Stimulated activated CD4-positive, alpha-beta T cell treated with anti-CD3 and anti-CD28 coated beads, TNF-alpha, amount 100 ng/mL, for 1 hour (primary cell): ENCODE data around the gene ELL.
A peak's percentile ranks its signal among the peaks of the same experiment; 100 is the strongest.
"Not testable (repeated sequence)": the region's sequence is repeated elsewhere in the genome, so short reads cannot be mapped to it uniquely, and the experiment has no call there.

ENCODE experiments used
- DNase-seq, 3 donors: peaks; one replicate each; pipeline ENCODE4 v3.0.0-alpha.2; 2020; ENCODE audit warnings: low read depth in 3 of 3, low spot score in 1 of 3

ELL gene

DNA sequence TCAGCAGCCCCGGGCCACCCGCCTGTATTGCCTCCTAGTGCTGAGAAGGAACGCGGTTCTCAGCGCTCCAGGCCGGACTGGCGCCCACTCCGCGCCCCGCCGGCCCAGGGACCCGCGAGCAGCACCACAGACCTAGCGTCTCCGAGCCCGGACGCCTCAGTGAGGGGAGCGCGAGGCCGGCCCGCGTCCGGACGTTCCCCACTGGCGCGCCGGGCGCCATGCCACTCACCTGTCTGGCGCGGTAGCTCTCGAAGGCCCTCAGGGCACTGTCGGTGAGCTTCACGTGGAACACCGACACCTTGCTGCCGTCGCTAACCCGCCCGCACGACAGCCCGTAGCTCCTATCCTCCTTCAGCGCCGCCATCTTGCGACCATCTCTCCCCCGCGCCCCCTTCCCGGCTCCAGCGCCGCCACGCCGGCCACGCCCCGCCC lies at the start of gene ELL:
ELL (minus strand) TSS at position 379 of the 432 bp plus-strand sequence; CDS start at position 364, 15 bp downstream.
- no peak for DNase-seq

DNA sequence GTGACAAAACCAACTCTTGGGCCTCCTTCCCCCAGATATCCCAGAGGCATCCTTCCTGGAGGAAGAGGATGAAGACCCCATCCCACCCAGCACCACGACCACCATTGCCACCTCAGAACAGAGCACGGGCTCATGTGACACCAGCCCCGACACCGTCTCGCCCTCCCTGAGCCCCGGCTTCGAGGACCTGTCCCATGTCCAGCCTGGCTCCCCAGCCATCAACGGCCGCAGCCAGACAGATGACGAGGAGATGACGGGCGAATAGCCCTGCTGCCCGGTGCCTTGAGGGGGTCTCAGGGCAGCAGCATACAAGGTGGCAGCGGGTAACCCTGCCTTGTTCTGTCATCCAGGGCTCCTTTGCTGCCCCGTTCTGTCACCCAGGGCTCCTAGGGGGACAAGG lies 46.5 kb upstream of the ELL start:
- DNase-seq, result no peak

DNA sequence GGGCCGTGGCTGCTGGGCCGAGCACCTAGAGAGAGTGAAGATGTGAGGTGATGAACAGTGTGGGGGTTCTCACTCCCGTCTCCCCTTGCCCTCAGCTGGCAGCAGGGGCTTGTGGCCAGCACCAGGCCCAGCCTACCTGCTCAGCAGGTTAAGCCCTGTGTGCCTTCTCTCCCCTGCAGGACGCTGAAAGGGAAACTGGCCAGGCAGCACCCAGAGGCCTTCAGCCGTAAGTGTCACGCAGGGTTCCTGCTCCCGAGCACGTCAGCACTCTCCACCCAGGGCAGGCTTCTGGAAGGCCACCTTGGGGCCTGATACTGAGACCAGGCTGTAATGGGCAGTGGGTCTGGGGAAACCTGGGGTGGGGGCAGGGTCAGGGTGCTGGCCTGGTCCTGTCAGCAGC lies 45.1 kb upstream of the ELL start:
- DNase-seq, result no peak

DNA sequence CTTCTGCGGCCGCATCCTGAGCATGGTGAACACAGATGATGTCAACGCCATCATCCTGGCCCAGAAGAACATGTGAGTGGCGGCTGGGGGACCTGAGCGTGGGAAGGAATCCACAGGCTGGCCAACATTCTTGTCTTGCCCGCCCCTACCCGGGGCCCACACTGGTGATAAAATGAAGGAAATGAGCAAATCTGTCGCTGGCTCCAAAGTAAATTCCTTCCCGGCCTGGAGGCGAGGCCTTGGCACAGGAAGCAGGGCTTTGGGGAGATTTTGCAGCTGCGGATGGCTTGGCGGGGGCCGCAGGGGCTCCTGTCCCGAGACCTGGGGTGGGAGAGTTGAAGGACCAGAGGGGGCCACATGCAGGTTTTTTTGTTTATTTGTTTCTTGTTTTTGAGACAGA lies 40.2 kb upstream of the ELL start:
- no peak for DNase-seq

DNA sequence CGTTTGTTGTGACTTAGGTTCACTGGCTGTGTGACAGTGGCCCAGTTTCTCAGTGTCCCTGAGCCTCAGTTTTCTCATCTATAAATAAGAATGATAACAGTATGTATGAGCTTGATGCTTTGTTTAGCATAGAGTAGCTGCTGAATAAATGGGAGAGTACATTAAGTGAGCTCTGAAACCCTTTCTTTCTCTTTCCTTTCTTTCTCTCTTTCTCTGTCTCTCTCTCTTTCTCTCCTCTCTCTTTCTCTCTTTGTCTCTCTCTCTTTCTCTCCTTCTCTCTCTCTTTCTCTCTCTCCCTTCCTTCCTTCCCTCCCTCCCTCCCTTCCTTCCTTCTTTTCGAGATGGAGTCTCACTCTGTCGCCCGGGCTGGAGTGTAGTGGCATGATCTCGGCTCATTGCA lies 37.8 kb upstream of the ELL start:
- no peak for DNase-seq

DNA sequence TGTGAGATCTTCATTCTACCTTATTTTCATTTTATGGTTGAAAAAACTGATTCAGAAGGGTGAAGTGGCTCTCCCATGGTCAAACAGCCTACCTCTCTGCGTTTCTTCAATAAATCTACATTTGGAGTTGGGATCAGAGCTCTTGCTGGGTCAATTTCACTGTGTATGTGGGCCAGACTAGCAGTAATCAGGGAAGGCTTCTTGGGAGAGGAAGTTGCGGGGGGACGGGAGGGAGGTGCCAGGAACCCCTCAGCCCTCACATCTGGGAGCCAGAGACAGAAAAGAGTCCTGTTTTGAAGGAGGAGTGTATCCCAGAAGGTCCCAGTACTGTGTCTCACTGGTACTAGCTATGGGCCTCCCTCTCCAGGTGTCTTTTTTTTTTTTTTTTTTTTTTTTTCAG lies 36.7 kb upstream of the ELL start:
- DNase-seq, result no peak

DNA sequence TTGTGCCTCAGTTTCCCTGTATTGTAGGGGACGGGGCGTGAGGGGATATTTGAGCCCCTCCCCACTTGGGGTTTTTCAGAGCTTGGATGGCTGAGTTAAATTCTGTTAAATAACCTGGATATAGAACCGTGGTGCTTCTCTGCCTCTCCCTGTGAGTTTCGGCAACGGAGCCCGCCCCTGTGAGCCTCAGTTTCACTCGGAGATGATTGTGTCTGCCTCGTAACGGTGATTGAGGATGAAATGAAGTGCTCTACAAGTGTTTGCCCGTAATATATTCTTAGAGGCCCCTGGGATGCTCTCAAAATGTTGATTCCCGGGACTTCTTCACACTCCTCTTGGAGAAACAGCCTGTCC lies 36.3 kb upstream of the ELL start:
- no peak for DNase-seq

DNA sequence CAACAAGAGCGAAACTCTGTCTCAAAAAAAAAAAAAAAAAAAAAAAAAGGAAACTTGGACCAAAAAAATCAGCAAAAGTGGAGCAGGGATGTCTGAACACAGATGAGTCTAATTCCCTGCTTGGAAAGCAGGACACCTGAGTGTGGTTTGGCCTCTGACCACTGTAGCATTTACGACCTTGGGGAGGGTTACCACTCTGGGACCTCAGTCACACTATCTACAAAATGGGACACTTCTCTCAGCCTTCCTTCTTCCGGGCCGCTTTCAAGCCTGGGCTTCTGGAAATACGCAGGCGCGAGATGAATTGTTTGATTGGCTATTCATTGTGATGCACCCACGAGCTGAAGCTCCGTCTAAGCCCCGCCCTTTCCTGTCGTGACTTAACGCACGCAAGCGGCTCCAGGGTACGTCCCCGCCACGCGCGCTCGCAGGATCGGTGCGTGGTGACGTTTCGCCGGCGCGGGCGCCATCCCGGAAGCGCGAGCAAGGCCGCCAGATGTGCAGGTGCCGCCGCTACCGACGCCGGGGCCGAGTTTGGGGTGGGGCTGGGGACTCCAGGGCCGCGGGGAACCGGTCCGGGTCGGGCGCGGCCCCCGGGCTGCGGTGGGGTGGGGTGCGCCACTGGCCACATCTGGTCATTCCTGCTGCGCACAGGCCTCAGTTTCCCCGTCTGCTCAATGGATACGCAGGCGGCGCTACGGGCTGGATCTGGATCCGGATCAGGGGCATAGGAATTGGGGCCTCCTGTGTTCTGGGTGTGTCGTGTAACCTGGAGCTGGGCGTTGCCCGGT lies 35.7 kb upstream of the ELL start, which contains the start of gene KXD1:
KXD1 (plus strand) TSS at position 460 of the 791 bp plus-strand sequence. CDS start 4,187 bp downstream, outside the sequence.
- DNase-seq, result peak; percentile 90 to 96 (median 94)

DNA sequence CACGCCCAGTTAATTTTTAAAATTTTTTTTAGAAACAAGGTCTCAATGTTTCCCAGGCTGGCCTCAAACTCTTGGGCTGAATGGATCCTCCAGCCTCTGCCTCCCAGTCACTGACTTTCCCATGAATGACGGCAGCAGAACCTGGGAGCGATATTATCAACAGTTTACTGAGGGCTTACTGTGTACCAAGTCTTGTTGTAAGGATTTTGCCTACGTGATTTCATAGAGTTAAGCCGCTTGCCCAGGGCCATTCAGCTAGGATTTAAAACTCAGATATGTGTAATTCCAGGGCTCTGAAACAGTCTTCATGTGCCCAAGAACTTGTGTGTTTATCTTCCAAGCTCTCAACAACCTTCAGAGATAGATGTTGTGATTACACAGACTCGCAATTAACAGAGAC lies 29.8 kb upstream of the ELL start:
- no peak for DNase-seq

DNA sequence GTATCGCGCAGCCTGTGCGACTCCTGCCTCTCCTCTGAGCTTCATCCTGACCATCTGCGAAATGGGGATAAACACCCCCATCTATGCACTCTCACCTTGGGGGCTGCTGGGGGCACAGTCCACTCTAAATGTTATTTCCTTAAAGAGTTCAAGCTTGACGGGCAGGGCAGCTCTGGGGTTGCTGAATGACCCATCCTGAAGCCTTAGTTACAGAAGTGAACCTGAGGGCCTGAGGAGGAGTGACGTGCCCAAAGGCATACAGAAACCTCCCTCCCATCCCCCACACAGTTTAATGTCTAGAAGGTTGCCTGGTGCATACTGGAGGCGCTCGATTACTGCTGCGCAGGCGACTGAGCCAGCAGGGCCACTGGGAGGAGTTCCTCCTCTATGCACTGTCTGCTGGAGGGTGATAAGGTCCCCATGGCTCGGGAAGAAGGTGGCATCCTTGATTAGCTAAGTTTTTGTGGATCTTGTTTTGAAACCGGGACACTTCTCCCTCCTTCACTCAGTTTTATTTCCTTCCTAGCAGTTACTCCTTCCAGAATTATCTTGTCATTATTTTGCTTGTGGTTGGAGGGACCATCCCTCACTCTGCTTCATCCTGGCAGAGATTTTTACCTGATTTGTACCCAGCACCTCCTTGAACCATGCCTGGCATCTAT lies 22.1 kb upstream of the ELL start:
- peak; percentile 37 to 60 (median 40) for DNase-seq

DNA sequence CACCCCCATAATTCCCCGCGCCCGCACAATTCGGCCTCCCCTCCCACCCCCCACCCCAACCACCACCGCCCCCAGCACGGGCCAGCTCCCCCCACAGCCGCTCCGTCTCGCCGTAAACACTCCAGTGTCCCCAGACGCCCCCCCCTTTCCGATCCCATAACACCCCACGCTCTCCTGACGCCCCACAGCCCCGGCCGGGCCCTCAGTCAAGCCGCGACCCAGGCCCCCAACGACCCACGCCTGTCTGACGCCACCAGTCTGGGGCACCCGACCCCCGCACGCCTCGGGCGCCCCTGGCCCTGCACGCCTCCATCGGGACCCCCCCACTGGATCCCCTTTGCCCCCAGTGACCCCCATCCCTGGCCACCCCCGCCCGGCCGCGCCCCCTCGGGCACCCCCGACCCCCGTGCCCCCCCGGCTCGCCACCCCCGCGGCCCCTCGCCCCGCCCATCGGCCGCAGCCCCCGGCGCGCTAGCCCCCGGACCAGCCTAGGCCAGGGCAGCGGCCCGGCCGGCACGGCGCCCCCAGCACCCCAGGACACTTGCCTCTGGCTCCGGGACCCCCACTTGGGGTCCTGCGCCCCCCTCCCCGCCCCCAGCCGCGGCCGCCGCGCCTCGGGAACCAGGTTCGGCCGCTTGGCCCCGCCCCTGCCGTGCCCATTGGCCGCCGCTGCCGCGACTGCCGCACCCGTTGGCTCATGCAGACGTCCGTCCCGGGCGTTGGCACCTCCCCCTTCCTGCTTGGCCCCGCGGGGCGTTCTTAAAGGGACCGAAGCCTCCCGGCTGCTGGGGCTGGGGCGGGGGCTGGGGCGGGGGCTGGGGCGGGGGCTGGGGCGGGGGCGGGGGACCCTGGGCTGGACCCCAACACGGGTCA lies 21.3 kb upstream of the ELL start, which contains the start of gene FKBP8:
FKBP8 (minus strand) TSS at position 633 of the 873 bp plus-strand sequence. CDS start 1,603 bp downstream, outside the sequence.
- peak; percentile 82 to 94 (median 90) for DNase-seq

DNA sequence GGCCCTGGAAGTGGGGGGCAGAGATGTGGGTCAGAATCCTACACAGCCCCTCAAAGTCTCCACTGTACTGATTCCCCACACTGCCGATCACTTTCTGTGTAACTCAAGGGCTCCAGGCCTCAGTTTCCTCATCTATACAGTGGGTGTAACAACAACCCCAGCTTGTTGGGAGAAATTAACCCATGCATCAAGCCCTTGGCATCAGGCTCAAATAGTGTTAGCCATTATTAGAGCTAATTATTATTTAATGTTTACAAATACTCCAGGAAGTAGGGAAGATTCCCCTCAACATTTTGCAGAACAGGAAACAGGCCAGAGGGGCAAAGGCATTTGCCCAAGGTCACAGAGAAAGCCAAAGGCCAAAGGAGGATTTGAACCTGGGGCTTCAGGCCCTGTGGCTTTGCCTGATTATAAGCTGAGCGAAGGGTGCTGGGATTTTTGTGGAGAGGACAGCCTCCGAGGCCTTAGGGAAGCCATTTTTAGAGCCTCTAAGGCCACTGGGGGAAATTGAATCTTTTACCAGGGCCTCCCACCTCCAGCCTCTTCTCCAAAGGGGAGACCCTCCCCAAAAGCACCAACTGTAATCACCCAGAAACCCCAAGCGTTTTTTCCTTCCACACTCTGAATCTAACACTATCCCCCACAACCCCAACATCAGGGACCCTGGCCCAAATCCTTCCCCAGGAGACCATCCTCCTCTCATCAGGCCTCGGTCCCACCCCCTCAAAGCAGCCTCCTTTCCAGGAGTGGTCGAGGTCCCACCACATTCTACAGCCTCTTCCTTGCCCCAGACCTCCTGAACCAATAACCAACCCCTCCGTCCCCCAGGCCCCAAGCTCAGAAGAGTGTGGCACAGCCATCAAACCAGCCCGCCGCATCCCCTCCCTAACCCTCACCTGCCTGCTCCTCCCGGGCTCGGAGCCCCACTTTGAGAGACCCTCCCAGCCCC lies 20.4 kb upstream of the ELL start:
- no peak for DNase-seq

DNA sequence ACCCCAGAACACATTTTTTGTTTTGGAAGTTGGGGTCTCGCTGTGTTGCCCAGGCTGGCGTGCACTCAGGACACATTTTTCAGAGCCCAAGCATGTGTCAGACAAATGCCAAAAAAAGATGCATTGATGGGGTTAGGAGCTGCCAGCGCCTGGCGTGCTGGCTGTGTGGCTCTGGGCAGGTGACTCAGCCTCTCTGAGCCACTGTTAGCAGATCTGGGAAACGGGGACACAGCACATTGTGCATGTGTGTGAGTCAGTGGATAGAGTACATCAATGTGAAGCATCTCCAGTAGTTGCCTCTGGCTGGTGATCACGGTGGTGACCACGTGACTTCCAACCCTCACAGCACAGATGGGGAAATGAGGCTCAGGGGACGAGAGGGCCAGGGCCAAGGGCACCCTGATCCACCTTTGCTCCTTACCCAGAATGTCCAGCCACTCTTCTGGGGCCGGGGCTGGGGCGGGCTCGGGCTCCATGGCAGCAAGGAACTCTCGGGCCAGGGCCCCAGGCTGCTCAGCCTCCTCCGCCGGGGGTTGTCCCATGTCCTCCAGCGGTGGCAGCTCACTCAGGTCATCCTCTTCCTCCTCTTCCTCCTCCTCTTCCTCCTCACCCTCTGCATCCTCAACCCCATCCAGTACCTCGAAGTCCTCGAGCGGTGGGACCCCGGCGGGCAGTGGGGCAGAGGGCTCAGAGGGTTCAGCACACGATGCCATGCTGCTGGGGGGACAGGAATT lies 19.6 kb upstream of the ELL start:
- no peak for DNase-seq

DNA sequence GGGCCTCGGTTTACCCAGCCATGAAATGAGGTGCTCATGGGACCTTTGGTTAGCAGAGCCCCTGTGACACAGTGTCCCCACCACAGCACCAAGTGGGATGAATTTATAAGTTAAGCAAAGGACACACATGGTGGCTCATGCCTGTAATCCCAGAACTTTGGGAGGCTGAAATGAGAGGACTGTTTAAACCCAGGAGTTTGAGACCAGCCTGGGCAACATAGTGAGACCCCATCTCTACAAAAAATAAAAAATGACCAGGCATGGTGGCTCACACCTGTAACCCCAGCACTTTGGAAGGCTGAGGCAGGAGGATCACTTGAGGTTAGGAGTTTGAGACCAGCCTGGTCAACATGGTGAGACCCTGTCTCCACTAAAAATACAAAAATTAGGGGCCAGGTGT lies 18.3 kb upstream of the ELL start:
- DNase-seq, result not testable (repeated sequence)

DNA sequence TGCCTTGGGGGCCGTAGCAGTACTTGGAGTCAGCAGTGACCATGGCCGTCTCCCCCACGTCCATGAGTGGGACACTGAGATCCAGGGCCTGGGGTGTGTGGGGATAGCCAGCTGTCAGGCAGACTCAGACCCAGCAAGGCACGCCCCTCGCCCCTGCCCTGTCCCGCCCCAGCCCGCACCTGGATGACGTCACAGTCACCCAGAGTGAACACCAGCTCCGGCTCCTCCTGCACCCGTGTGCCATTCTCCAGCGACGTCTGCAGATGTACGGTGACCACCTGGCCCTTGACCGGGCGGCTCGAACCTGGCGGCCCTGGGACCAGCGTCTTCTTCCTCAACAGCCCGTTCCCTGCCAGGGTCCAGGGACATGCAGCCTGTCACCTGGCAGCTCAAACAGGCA lies 17.5 kb upstream of the ELL start:
- no peak for DNase-seq

DNA sequence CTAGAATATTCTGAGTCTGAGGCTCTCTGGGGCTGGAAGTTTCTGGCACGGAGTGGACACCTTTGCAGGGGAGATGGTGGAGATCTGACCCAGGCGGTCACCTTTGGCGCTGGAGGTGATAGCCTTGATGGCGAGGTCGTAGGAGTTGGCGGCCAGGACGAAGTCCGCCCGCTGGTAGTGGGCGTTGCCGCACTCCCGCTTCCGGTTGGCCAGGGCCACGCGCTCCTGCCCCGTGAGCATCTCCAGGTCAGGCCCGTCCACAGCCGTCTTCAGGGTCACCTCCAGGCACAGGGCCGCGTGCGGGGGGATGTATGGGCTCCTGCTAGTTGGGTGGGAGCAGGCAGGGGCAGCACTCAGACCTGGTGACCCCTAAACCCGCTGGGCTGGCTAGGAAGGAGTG lies 16.2 kb upstream of the ELL start:
- no peak for DNase-seq

DNA sequence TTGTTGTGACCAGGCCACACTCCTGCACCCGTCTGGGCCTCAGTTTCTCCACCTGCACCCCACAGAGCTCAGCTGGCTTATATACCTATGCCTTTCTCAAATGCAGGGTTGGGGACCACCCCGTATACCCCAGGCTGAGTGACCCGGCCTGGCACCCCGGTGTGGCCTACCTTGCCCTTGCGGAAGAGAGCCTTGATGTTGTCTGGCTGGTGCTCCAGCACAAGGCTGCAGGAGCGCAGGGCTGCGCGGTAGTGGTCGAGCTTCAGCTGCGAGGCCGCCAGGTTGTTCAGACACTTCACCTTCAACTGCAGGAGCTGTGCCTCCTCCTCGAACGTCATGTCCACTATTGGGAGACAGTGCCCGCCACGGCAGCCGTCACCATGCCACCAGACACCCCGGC lies 15.6 kb upstream of the ELL start:
- no peak for DNase-seq

DNA sequence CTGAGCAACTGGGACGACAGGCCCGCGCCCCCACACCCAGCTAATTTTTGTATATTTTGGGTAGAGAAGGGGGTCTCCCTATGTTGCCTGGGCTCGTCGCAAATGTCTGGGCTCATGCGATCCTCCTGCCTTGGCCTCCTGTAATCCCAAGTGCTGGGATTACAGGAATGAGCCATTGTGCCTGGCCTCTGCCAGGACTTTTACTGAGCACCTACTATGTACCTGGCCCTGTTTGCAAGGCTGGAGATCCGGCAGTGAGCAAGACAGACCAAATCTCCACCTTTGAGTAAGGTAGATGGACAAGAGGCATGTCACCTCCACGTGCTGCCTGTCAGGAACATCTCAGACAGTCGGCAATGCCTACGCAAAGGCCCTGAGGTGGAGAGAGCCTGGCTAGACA lies 14.6 kb upstream of the ELL start:
- no peak for DNase-seq

DNA sequence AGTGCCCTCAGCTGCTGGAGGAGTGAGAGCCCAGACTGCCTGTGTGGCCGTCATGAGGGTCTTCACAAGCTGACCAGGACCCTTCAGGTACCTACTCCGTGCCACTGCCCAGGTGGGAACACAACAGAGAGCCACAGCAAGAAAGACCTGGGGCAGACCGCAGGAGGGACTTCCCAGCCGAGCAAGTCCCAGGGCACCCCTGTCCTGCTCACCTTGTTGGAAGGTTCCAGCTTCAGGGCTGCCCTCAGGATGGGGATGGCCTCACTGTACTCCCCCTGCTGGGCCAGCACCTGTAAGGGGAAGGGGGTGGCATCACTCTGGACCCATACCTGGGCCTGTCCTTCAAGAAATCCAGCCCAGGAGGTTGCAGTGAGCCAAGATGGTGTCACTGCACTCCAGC lies 11.2 kb upstream of the ELL start:
- no peak for DNase-seq
